Measurements from ENCODE around the gene SMC1B.
"Not testable (repeated sequence)": the region's sequence is repeated elsewhere in the genome, so short reads cannot be mapped to it uniquely, and the experiment has no call there.

Gene SMC1B

DNA sequence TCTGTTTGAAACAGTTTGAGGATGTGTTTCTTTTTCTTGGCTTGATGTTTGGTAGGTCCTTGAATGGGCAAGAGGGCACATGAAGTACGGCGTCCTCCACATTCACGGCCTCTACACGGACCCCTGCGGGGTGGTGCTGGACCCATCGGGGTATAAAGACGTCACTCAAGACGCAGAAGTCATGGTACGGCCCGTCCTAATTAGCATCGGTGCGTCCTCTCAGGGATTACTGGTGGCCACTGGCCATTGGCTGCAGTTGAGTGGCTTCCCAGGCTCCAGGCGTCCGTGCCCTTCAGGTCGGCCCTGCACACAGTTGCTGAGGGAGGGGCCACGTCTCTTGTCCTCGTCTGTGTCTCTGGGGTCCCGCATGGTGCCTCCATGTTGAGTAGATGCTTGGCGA lies 82.9 kb downstream of the SMC1B start:
- H3K27me3 ChIP-seq (ENCODE audit: low read length): no peaks in the 10 kb centered on the region
- no peaks in the 10 kb centered on the region for H3K9me3 ChIP-seq (ENCODE audit: insufficient read depth, low read length)
- H4K20me1 ChIP-seq (ENCODE audit: low read depth, low read length): no peaks in the 10 kb centered on the region
- no peak overlapping the region for H3K9ac ChIP-seq (ENCODE audit: low read length)
- H2AFZ ChIP-seq (ENCODE audit: low read depth, low read length, severe bottlenecking): no peak overlapping the region
- no peak overlapping the region for H3K4me3 ChIP-seq (ENCODE audit: insufficient read depth, low read length, poor library complexity, severe bottlenecking)
- TF ChIP-seq EZH2phosphoT487 (conservative IDR thresholded peaks at IDR 0.05; ENCODE audit: low read length): no peak
- TF ChIP-seq, protein P1, sequence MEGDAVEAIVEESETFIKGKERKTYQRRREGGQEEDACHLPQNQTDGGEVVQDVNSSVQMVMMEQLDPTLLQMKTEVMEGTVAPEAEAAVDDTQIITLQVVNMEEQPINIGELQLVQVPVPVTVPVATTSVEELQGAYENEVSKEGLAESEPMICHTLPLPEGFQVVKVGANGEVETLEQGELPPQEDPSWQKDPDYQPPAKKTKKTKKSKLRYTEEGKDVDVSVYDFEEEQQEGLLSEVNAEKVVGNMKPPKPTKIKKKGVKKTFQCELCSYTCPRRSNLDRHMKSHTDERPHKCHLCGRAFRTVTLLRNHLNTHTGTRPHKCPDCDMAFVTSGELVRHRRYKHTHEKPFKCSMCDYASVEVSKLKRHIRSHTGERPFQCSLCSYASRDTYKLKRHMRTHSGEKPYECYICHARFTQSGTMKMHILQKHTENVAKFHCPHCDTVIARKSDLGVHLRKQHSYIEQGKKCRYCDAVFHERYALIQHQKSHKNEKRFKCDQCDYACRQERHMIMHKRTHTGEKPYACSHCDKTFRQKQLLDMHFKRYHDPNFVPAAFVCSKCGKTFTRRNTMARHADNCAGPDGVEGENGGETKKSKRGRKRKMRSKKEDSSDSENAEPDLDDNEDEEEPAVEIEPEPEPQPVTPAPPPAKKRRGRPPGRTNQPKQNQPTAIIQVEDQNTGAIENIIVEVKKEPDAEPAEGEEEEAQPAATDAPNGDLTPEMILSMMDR (IDR thresholded peaks at IDR 0.05; ENCODE audit: insufficient read depth, low read length, poor library complexity, severe bottlenecking): no peak
- H3K36me3 ChIP-seq (ENCODE audit: low read length): no peaks in the 10 kb centered on the region
- no peak overlapping the region for H3K4me2 ChIP-seq (ENCODE audit: low read depth, low read length, poor library complexity, severe bottlenecking)
- H3K9me2 ChIP-seq (replicated peaks; ENCODE audit: insufficient read depth, low read length): no peaks in the 10 kb centered on the region
- H3K27ac ChIP-seq (ENCODE audit: low read depth, low read length): no peak overlapping the region
- no peaks in the 10 kb centered on the region for H3F3A ChIP-seq (ENCODE audit: insufficient read depth)
- H3K79me2 ChIP-seq (ENCODE audit: insufficient read depth, low read length): no peaks in the 10 kb centered on the region

DNA sequence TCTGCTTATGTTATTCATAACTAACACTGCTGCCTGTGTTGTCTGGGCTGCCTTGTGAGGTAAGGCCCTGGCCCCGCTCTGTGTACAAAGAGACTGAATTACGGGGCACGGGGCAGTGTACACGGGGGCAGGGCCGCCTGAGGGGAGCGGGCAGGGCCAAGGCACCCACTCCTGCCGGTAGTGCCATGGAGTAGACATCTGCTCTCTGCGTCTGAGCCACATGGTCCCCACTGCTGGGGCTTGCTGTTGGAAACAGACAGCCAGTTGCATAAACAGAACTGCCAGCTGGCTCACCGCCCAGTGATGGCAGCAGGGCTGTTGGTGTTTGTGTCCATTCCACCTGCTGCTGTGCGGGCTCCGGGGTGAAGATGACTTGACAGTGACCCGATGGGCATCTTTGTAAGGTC lies 83.9 kb downstream of the SMC1B start:
- Histone ChIP-seq H3K4me2 (ENCODE audit: low read depth, low read length, poor library complexity, severe bottlenecking) (no peak overlapping the region), H3K9me2 (replicated peaks; ENCODE audit: insufficient read depth, low read length) (no peaks in the 10 kb centered on the region), H3K9ac (ENCODE audit: low read length) (no peak overlapping the region), H3K9me3 (ENCODE audit: insufficient read depth, low read length) (no peaks in the 10 kb centered on the region), H3K4me3 (ENCODE audit: insufficient read depth, low read length, poor library complexity, severe bottlenecking) (no peak overlapping the region), H3F3A (ENCODE audit: insufficient read depth) (no peaks in the 10 kb centered on the region), H2AFZ (ENCODE audit: low read depth, low read length, severe bottlenecking) (no peak overlapping the region), H3K36me3 (ENCODE audit: low read length) (no peaks in the 10 kb centered on the region), H4K20me1 (ENCODE audit: low read depth, low read length) (no peaks in the 10 kb centered on the region), H3K79me2 (ENCODE audit: insufficient read depth, low read length) (no peaks in the 10 kb centered on the region), H3K27me3 (ENCODE audit: low read length) (no peaks in the 10 kb centered on the region), H3K27ac (ENCODE audit: low read depth, low read length) (no peak overlapping the region)
- TF ChIP-seq EZH2phosphoT487 (conservative IDR thresholded peaks at IDR 0.05; ENCODE audit: low read length): no peak
- TF ChIP-seq, protein P1 (IDR thresholded peaks at IDR 0.05; ENCODE audit: insufficient read depth, low read length, poor library complexity, severe bottlenecking): no peak

DNA sequence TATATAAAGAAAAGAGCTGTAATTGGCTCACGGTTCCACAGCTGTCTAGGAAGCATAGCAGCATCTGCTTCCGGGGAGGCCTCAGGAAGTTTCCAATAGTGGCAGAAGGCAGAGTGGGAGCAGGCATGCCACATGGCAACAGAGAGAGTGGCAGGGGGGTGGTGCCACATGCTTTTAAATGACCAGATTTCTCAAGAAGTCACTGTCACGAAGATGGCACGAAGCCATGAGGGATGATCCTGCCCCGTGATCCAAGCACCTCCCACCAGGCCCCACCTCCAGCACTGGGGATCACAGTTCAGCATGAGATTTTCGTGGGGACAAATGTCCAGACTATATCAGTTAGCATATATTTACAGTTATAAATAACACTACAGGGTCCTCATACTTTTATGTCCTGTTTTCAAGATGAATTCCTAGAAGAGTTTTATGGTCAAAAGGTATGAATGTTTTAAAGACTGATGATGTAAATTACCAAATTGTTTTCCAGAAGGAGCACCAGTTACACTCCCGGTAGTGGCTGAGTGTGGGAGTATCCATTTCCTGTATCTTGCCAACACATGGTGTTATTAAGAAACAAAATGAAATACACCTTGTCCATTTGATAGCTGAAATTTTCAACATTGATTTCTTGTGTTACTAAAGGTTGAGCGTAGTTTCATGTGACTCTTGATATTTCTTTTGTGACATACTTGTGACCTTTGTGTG lies 84.4 kb downstream of the SMC1B start:
- H3K9me2 ChIP-seq (replicated peaks; ENCODE audit: insufficient read depth, low read length): no peaks in the 10 kb centered on the region
- no peaks in the 10 kb centered on the region for H3K9me3 ChIP-seq (ENCODE audit: insufficient read depth, low read length)
- no peak overlapping the region for H2AFZ ChIP-seq (ENCODE audit: low read depth, low read length, severe bottlenecking)
- no peak overlapping the region for H3K27ac ChIP-seq (ENCODE audit: low read depth, low read length)
- no peak for TF ChIP-seq EZH2phosphoT487 (conservative IDR thresholded peaks at IDR 0.05; ENCODE audit: low read length)
- TF ChIP-seq, protein P1 (IDR thresholded peaks at IDR 0.05; ENCODE audit: insufficient read depth, low read length, poor library complexity, severe bottlenecking): no peak
- no peak overlapping the region for H3K4me2 ChIP-seq (ENCODE audit: low read depth, low read length, poor library complexity, severe bottlenecking)
- no peaks in the 10 kb centered on the region for H3K27me3 ChIP-seq (ENCODE audit: low read length)
- H3K9ac ChIP-seq (ENCODE audit: low read length): no peak overlapping the region
- H3K36me3 ChIP-seq (ENCODE audit: low read length): no peaks in the 10 kb centered on the region
- H4K20me1 ChIP-seq (ENCODE audit: low read depth, low read length): no peaks in the 10 kb centered on the region
- H3K79me2 ChIP-seq (ENCODE audit: insufficient read depth, low read length): no peaks in the 10 kb centered on the region
- no peaks in the 10 kb centered on the region for H3F3A ChIP-seq (ENCODE audit: insufficient read depth)
- H3K4me3 ChIP-seq (ENCODE audit: insufficient read depth, low read length, poor library complexity, severe bottlenecking): no peak overlapping the region

DNA sequence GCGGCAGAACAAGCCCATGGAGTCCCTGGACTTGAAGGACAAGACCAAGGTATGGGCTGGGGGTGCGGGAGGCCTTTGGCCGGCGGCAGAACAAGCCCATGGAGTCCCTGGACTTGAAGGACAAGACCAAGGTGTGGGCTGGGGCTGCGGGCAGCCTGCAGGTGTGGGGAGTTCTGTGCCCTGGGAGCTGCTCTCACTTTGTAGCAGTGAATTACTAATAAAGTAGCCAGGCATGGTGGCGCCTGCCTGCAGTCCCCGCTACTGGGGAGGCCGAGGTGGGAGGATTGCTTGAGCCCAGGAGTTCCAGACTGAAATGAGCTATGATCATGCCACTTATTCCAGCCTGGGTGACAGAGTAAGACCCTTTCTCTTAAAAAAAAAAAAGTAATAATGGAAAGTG lies 85.1 kb downstream of the SMC1B start:
- not testable (repeated sequence) for H3K79me2 ChIP-seq (ENCODE audit: insufficient read depth, low read length); H4K20me1 ChIP-seq (ENCODE audit: low read depth, low read length); H3K9me3 ChIP-seq (ENCODE audit: insufficient read depth, low read length); H3K9ac ChIP-seq (ENCODE audit: low read length); H3K4me3 ChIP-seq (ENCODE audit: insufficient read depth, low read length, poor library complexity, severe bottlenecking); H3F3A ChIP-seq (ENCODE audit: insufficient read depth); H3K27me3 ChIP-seq (ENCODE audit: low read length); H2AFZ ChIP-seq (ENCODE audit: low read depth, low read length, severe bottlenecking); H3K4me2 ChIP-seq (ENCODE audit: low read depth, low read length, poor library complexity, severe bottlenecking); H3K27ac ChIP-seq (ENCODE audit: low read depth, low read length); H3K36me3 ChIP-seq (ENCODE audit: low read length); H3K9me2 ChIP-seq (replicated peaks; ENCODE audit: insufficient read depth, low read length)

Measured in SU-DHL-6 (cell line).